ENCODE data around the gene CTNNAL1. TPM values are rescaled to one million over a fixed set of nuclear protein-coding genes. Genes with fewer than 3 reads are reported as not detected.

Gene CTNNAL1
- total and polyA plus RNA-seq, 2 of the 8 experiments (the other 6 are each of a cell fraction or from before 2014, with no cell fraction given): 23.2 to 66.1 TPM

GRCh38 chr9:108933718-108934322 lies 79.5 kb downstream of the CTNNAL1 start, which contains the start of gene ELP1 (continued):
- TF ChIP-seq EP300 (IDR thresholded peaks at IDR 0.05; ENCODE audit: borderline replicate concordance in 1 of 2, low read depth in 2 of 2, low read length in 2 of 2) (no peak), GABPA (IDR thresholded peaks at IDR 0.05; ENCODE audit: borderline replicate concordance, insufficient read depth, low read length) (no peak), ASH2L (IDR thresholded peaks at IDR 0.05; ENCODE audit: low read length) (peak; percentile 81), KDM4A (IDR thresholded peaks at IDR 0.05; ENCODE audit: low read depth, low read length, severe bottlenecking) (peak; percentile 87), RBBP5 (IDR thresholded peaks at IDR 0.05; ENCODE audit: borderline replicate concordance, low read depth, low read length) (peak; percentile 63; the same call in 1 of the 2 replicates), SP1 (IDR thresholded peaks at IDR 0.05; ENCODE audit: low read depth, low read length) (no peak), CREB1 (IDR thresholded peaks at IDR 0.05) (peak; percentile 98), SP2 (IDR thresholded peaks at IDR 0.05; ENCODE audit: low read length) (no peak), BACH1 (IDR thresholded peaks at IDR 0.05; ENCODE audit: low read length) (no peak), SAP30 (IDR thresholded peaks at IDR 0.05; ENCODE audit: insufficient read depth, insufficient replicate concordance, low read length) (no peak), CBX8 (IDR thresholded peaks at IDR 0.05; ENCODE audit: borderline replicate concordance, low read depth, low read length) (no peak), EGR1 (IDR thresholded peaks at IDR 0.05; ENCODE audit: borderline replicate concordance, low read depth, low read length) (no peak), CHD2 (IDR thresholded peaks at IDR 0.05; ENCODE audit: low read length) (no peak), SUZ12 (IDR thresholded peaks at IDR 0.05; ENCODE audit: low read length) (no peak), TCF12 (IDR thresholded peaks at IDR 0.05; ENCODE audit: low read depth, low read length) (no peak), RFX5 (IDR thresholded peaks at IDR 0.05; ENCODE audit: borderline replicate concordance, low read depth, low read length) (no peak), KDM5A (IDR thresholded peaks at IDR 0.05; ENCODE audit: low read length) (peak; percentile 65), TAF1 (IDR thresholded peaks at IDR 0.05; ENCODE audit: low read depth, low read length) (peak; percentile 86), KDM1A (IDR thresholded peaks at IDR 0.05; ENCODE audit: borderline replicate concordance, low read length) (no peak), POLR2AphosphoS5 (IDR thresholded peaks at IDR 0.05; ENCODE audit: low read depth, low read length) (peak; percentile 76; the same call in 1 of the 2 replicates), CHD1 (IDR thresholded peaks at IDR 0.05; ENCODE audit: low read depth, low read length) (no peak), SIRT6 (IDR thresholded peaks at IDR 0.05; ENCODE audit: low read length) (no peak)
- TF ChIP-seq, protein P1, sequence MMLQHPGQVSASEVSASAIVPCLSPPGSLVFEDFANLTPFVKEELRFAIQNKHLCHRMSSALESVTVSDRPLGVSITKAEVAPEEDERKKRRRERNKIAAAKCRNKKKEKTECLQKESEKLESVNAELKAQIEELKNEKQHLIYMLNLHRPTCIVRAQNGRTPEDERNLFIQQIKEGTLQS (IDR thresholded peaks at IDR 0.05; ENCODE audit: insufficient read depth, low read depth, low read length): peak; percentile 71
